ENCODE results near the gene TXNDC2. TPM values are rescaled to one million over a fixed set of nuclear protein-coding genes. Genes with fewer than 3 reads are reported as not detected.

Gene TXNDC2

GRCh38 chr18:9931678-9932077 lies 45.9 kb downstream of the TXNDC2 start:
- H4K8ac ChIP-seq (ENCODE audit: low read length): no peak overlapping the region
- no peak overlapping the region for H2AFZ ChIP-seq (ENCODE audit: low read depth, low read length)
- peaks cover 6% of the 10 kb centered on the region for H3K79me1 ChIP-seq (replicated peaks; ENCODE audit: low read length, poor library complexity, severe bottlenecking)
- no peak overlapping the region for H3K9ac ChIP-seq (ENCODE audit: low read length)
- H3K4me2 ChIP-seq (ENCODE audit: low read length, poor library complexity, severe bottlenecking): no peak overlapping the region
- H3K18ac ChIP-seq (ENCODE audit: low read depth in 1 of 2, low read length in 2 of 2): no peak overlapping the region
- no peak overlapping the region for H3K14ac ChIP-seq (ENCODE audit: low read length in 2 of 2)
- no peak overlapping the region for H3K23ac ChIP-seq (ENCODE audit: low read length in 2 of 2)
- H2BK120ac ChIP-seq (ENCODE audit: low read depth, low read length): no peak overlapping the region
- no peaks in the 10 kb centered on the region for H3K27me3 ChIP-seq (ENCODE audit: control insufficient read depth in 1 of 2, insufficient read depth in 1 of 2, low read length in 2 of 2)
- no peak overlapping the region for H2BK15ac ChIP-seq (ENCODE audit: low read depth, poor library complexity, severe bottlenecking)
- 93% methylated on average over 5 of the region's 5 CpGs for WGBS
- H3K4me1 ChIP-seq (ENCODE audit: control insufficient read depth, insufficient read depth, low read depth, low read length): peaks cover 1% of the 10 kb centered on the region
- no peak overlapping the region for H2AK5ac ChIP-seq (ENCODE audit: low read length, severe bottlenecking)
- H3K9me3 ChIP-seq (ENCODE audit: control insufficient read depth, low read length): no peaks in the 10 kb centered on the region
- no peak overlapping the region for H2BK5ac ChIP-seq (ENCODE audit: low read depth, low read length, poor library complexity, severe bottlenecking)
- no peak overlapping the region for H3K27ac ChIP-seq (ENCODE audit: low read length, poor library complexity, severe bottlenecking)
- H2BK12ac ChIP-seq (ENCODE audit: low read length in 2 of 2): no peak overlapping the region
- no peak overlapping the region for H3K4ac ChIP-seq (ENCODE audit: low read depth in 1 of 2, low read length in 2 of 2)
- peaks cover 5 to 31% of the 10 kb centered on the region in 2 experiments for H3K36me3 ChIP-seq (ENCODE audit: control insufficient read depth in 1 of 2, insufficient read depth in 2 of 2, low read depth in 1 of 2, low read length in 2 of 2)
- no peak overlapping the region for H4K91ac ChIP-seq (ENCODE audit: low read length)
- DNase-seq: no peak
- no peak overlapping the region for H3K4me3 ChIP-seq (ENCODE audit: insufficient read depth in 1 of 2, low read depth in 1 of 2, low read length in 2 of 2)

DNA sequence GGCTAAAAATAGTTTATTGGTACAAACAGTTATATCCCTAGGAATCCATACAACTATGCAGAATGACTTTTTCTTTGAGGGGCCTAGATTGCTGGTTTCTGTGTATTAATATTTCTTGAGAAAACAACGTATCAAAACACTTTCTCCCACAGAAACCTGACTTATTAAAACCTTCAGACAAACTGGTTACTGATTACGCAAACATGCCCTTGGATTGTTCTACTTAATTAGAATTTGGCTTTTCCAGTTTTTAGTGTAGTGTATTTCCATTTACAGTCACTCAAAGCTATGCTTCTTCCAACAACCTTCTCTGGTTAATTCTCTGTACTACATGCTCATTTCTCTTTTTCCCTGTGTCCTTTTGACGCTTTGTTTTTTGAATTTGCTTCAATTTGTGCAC lies 48.1 kb downstream of the TXNDC2 start:
- no peak for DNase-seq
- Histone ChIP-seq H3K9ac (ENCODE audit: low read length) (no peak overlapping the region), H3K36me3 (ENCODE audit: control insufficient read depth in 1 of 2, insufficient read depth in 2 of 2, low read depth in 1 of 2, low read length in 2 of 2) (peaks cover 9 to 53% of the 10 kb centered on the region in 2 experiments), H3K79me1 (replicated peaks; ENCODE audit: low read length, poor library complexity, severe bottlenecking) (peaks cover 10% of the 10 kb centered on the region), H3K27ac (ENCODE audit: low read length, poor library complexity, severe bottlenecking) (no peak overlapping the region), H2BK120ac (ENCODE audit: low read depth, low read length) (no peak overlapping the region), H2AFZ (ENCODE audit: low read depth, low read length) (no peak overlapping the region), H3K18ac (ENCODE audit: low read depth in 1 of 2, low read length in 2 of 2) (no peak overlapping the region), H3K23ac (ENCODE audit: low read length in 2 of 2) (no peak overlapping the region), H4K91ac (ENCODE audit: low read length) (no peak overlapping the region), H2BK15ac (ENCODE audit: low read depth, poor library complexity, severe bottlenecking) (no peak overlapping the region), H2AK5ac (ENCODE audit: low read length, severe bottlenecking) (no peak overlapping the region), H2BK5ac (ENCODE audit: low read depth, low read length, poor library complexity, severe bottlenecking) (no peak overlapping the region), H2BK12ac (ENCODE audit: low read length in 2 of 2) (no peak overlapping the region), H3K14ac (ENCODE audit: low read length in 2 of 2) (no peak overlapping the region), H3K27me3 (ENCODE audit: control insufficient read depth in 1 of 2, insufficient read depth in 1 of 2, low read length in 2 of 2) (no peaks in the 10 kb centered on the region), H3K4ac (ENCODE audit: low read depth in 1 of 2, low read length in 2 of 2) (no peak overlapping the region), H4K8ac (ENCODE audit: low read length) (no peak overlapping the region), H3K4me3 (ENCODE audit: insufficient read depth in 1 of 2, low read depth in 1 of 2, low read length in 2 of 2) (no peak overlapping the region), H3K9me3 (ENCODE audit: control insufficient read depth, low read length) (no peaks in the 10 kb centered on the region), H3K4me1 (ENCODE audit: control insufficient read depth, insufficient read depth, low read depth, low read length) (peaks cover 1% of the 10 kb centered on the region), H3K4me2 (ENCODE audit: low read length, poor library complexity, severe bottlenecking) (no peak overlapping the region)
- WGBS: no CpG with 5 or more reads among the region's 3 CpGs

DNA sequence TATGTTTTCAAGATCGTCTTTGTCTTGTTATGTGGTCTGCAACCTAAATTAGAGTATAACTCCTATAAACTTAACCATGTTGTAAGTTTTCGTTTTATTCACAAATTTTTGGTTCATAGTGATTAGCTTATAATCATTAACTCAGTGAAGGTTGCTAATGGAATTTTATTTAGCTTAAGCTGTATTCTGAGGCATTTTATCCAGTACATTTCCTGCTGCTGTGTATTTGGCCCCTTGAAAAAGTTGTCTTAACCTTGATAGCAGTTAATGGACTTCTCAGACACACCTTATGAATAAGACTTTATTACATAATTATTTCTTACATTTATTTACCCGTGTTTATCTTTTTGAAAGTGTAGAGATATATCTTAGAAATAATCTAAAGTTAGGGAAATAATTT lies 48.5 kb downstream of the TXNDC2 start:
- H3K9me3 ChIP-seq (ENCODE audit: control insufficient read depth, low read length): no peaks in the 10 kb centered on the region
- H3K9ac ChIP-seq (ENCODE audit: low read length): no peak overlapping the region
- H3K23ac ChIP-seq (ENCODE audit: low read length in 2 of 2): no peak overlapping the region
- H3K27ac ChIP-seq (ENCODE audit: low read length, poor library complexity, severe bottlenecking): no peak overlapping the region
- no peak for DNase-seq
- H3K14ac ChIP-seq (ENCODE audit: low read length in 2 of 2): no peak overlapping the region
- H2BK5ac ChIP-seq (ENCODE audit: low read depth, low read length, poor library complexity, severe bottlenecking): no peak overlapping the region
- peaks cover 9 to 55% of the 10 kb centered on the region in 2 experiments for H3K36me3 ChIP-seq (ENCODE audit: control insufficient read depth in 1 of 2, insufficient read depth in 2 of 2, low read depth in 1 of 2, low read length in 2 of 2)
- peaks cover 10% of the 10 kb centered on the region for H3K79me1 ChIP-seq (replicated peaks; ENCODE audit: low read length, poor library complexity, severe bottlenecking)
- no peak overlapping the region for H3K4me3 ChIP-seq (ENCODE audit: insufficient read depth in 1 of 2, low read depth in 1 of 2, low read length in 2 of 2)
- peaks cover 1% of the 10 kb centered on the region for H3K4me1 ChIP-seq (ENCODE audit: control insufficient read depth, insufficient read depth, low read depth, low read length)
- no peak overlapping the region for H3K4me2 ChIP-seq (ENCODE audit: low read length, poor library complexity, severe bottlenecking)
- H2BK15ac ChIP-seq (ENCODE audit: low read depth, poor library complexity, severe bottlenecking): no peak overlapping the region
- no peak overlapping the region for H4K8ac ChIP-seq (ENCODE audit: low read length)
- no CpG with 5 or more reads among the region's 3 CpGs for WGBS
- H2AFZ ChIP-seq (ENCODE audit: low read depth, low read length): no peak overlapping the region
- H3K18ac ChIP-seq (ENCODE audit: low read depth in 1 of 2, low read length in 2 of 2): no peak overlapping the region
- no peaks in the 10 kb centered on the region for H3K27me3 ChIP-seq (ENCODE audit: control insufficient read depth in 1 of 2, insufficient read depth in 1 of 2, low read length in 2 of 2)
- H3K4ac ChIP-seq (ENCODE audit: low read depth in 1 of 2, low read length in 2 of 2): no peak overlapping the region
- no peak overlapping the region for H2BK120ac ChIP-seq (ENCODE audit: low read depth, low read length)
- no peak overlapping the region for H4K91ac ChIP-seq (ENCODE audit: low read length)
- no peak overlapping the region for H2BK12ac ChIP-seq (ENCODE audit: low read length in 2 of 2)
- no peak overlapping the region for H2AK5ac ChIP-seq (ENCODE audit: low read length, severe bottlenecking)

Small RNAs within 50 kb of the gene (small RNA-seq; reads per million reads assigned to genes)
- gene RNA5SP449 (ENCODE audit: low read depth): not detected
- gene RNA5SP450 (ENCODE audit: low read depth): not detected

All from mesenchymal stem cell (in vitro differentiated cells and primary cell).